Measurements from ENCODE around the gene IQSEC3.

The IQSEC3 gene

DNA sequence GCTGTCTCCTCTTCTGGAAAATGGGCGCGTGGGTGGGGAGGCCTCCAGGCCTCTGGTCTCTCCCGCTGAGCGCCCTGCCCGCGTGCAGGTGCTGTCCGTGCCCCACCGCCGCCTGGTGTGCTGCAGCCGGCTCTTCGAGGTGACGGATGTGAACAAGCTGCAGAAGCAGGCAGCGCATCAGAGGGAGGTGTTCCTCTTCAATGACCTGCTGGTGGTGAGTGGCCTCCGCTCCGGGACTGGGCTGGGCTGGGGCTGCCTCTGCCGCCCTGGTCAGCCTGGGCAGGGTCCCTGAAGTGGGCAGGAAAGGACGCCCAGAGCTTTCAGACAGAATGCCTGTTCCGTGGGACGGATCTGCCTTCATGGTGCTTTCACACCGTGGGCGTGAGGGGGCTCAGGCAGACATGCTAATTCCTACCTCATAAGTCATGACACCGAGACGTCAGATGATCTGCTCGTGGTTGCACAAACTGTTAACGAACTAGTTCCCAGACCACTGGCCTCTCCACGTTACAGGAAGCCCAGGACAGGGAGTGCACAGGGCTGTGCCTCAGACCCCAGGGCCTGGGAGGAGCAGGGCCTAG is 96.9 kb downstream of the IQSEC3 start:
- no peak for DNase-seq (ENCODE audit: low read depth)

DNA sequence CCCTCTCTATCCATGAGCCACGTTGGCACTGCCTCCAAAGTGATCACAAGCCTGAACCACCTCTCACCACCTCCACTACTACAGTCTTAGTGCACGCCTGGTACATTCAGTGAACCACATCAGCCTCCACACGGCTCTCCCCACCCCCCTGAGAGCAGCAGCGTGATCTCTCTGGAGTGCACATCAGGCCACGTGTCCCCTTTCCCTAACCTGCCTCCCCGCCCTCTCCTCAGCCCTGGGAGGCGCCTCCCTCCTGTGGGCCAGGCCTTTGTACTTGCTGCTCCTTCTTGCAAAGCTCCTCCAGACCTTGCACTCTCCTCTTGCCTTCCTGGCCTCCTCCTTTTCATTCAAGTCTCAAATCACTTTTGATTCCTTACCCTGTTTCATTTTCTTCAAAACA is 97.6 kb downstream of the IQSEC3 start:
- DNase-seq (ENCODE audit: low read depth), result no peak

DNA sequence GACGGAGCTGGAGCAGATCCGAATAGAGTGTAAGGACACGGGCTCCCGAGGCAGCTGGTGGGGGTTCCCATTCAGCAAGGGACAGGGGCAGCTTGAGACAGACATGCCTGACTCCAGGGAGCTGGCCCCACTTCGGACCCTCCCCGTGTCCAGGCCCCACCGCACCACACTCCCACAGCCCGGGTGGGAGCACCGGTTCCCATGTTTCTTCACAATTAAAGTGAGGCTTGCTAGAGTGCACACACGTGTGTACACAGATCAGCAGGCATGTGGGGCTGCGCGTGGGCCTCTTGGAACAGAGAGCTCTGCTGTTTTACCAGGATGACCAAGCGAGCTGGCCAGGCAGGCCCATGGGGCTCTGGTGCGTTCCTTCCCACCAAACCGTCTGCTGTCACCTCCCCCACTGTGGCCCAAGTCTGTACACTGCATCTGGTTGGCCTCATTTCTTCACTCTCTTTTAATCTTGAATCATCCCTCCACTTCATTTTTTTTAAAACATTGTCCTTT is 99.3 kb downstream of the IQSEC3 start:
- DNase-seq (ENCODE audit: low read depth), result no peak

DNA sequence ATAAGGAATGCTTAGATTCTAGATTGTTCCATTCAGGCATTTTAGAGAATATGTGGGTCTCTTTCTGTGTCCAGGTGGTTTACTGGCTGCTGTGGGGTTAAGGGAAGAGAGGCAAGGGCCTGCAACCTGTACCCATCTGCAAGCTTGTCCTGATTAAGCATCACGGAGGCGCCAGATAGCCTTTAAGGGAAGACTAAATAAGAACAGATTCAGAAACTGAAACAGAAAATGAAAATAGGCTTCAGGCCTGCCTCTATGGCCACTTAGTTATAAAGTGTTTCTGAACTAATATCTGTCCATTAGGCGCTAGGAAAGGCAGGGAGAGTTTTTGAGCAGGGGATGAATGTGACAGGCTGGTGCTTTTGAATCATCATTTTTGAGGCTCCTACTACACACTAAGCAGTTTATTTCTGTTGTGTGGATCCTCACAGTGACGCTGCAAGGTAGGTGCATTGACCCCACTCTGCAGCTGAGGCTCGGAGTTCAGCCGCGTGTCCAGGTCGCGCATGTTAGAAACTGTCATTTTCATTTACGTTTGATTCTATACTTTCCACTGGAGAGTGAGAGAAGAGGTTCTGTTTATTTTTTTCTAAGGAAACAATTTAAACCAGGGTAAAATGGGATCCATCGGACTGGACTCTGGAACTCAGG is 100.0 kb downstream of the IQSEC3 start:
- no peak for DNase-seq (ENCODE audit: low read depth)

DNA sequence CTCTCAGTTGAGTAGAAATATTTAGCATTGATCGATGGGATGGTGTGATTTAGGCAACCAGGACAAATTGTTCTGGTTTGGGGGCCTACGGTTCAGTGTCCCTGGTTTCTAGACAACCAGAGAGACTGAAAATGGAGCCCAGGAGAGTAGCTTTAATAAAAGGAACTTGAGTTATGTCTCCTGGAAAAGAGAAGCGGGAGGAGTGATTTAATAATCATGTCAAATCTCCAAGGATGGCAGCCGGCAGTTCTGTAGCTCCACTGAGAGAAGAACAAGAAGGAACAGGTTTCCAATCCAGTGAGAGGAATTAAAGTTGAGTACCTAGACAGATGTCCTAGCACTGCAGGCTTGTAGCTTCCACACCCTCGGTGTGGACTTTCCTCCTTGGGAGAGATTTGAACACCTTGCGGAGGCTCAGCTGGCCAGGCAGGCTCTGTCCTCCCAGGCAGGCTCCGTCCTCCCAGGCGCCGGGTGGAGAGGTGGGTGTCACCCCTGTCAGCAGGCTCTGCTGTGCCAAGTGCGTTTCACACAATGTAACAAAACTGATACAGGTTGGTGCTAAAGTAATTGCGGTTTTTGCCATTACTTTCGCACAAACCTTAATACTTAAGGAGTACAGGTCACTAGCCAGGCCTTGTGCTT is 101.5 kb downstream of the IQSEC3 start:
- no peak for DNase-seq (ENCODE audit: low read depth)

DNA sequence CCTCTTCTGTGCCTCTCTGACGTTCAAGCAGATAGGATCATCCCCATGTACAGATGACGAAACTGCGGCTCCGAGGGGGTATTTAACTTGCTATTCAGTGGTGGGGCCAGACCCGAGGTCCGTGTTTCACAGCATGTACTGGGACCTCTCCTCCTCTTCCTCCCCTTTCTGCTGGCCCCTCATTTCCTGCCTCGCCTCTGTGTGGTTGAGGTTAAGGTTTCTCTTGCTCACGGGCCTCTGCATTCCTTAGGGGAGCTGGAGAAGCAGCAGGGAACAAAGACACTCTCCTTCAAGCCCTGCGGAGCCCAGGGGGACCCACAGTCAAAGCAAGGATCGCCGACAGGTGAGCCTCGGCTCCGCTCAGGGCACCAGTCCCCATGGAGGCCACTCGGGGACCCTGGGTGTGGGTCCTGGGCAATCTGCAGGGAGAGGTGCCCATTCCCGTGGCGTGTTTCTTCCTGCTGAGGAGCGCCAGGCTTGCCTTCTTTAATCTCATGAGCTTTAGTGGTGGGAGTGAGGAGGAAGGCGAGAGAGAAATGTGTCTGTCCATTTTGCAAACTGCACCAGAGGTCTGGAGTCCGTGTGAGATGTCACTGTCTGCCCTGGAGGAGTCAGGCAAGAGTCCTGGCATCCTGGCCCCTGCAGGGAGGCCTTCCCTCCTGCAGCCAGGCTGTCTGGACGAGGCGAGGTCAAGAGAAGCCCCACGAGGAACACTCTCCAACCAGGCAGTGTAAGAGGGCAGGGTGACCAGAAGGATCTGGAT is 102.4 kb downstream of the IQSEC3 start:
- DNase-seq (ENCODE audit: low read depth), result no peak

DNA sequence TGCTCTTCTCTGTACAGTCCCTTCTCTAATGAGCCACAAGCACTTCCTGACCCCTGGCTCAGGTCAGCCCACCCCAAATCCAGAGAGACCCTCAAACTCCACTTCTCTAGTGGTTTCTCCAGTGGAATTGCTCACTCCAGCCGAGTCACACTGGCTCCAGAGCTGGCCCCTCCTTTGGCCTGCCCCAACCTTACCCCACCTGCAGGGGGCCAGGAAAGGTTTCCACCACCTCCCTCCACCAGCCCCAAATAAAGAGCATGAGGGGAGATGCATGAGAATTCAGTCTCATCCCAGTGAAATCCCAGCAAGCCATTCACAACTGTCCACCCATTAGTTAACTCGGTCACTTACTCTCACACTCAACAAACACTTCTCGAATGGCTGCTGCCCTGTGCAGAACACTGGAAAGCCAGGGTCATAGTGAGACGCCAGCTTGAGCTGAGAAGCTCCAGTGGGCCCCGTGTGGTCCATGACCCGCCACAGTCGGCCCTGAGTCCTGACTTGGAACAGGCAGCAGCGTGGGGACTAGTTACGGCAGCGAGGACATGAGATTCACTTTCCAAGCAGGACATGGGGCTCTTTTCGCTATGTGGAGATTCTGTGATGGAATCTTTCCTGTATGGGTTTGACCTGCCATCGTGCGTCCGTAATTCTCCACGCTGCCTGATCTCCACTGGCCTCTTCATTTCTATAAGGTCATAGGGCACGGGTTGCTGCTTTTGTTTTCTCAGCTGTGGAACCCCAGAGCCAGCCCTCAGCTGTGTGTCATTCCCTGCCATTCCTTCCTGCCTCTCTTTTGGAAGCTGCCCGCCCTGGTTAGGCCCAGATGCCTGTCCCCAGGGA is 103.2 kb downstream of the IQSEC3 start:
- no peak for DNase-seq (ENCODE audit: low read depth)

DNA sequence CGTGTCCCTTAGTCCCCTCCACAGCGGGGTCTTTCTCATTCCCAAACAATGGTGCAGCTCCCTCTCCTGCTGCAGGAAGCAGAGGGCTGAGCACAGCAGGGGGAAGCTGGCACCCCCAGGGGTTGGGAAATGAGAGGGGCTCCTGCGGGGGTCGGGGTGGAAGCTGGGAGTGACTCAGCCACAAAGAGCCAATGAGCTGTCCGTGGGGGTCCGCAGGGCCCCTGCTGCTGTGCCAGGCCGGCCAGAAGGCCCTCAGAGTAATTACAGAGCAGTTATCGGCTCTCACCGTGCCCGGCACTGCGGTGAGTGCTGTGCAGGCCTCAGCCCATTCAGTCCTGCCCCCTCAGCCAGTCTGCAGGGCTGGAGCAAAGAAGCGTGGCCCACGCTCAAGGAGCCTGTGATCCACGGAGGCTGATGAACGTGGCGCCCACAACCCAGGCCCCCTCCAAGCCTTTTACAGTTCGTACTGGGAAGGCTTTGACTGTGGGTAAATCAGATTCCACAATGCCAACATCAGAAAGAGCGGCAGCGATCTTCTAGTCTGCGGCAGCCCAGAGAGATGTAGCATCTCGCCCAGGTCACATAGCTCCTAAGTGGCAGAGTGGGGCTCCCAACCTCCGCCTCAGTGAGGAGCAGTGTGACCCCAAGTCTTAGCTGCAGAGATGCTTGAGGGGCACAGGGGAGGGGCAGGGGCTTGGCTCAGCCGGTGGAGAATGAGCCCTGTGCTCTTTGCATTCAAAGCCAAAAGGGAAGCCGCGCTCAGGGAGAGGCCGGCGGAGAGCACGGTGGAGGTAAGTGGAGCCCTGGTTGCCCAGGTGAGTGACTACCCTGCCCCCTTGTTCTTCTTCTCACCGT is 104.0 kb downstream of the IQSEC3 start:
- no peak for DNase-seq (ENCODE audit: low read depth)

DNA sequence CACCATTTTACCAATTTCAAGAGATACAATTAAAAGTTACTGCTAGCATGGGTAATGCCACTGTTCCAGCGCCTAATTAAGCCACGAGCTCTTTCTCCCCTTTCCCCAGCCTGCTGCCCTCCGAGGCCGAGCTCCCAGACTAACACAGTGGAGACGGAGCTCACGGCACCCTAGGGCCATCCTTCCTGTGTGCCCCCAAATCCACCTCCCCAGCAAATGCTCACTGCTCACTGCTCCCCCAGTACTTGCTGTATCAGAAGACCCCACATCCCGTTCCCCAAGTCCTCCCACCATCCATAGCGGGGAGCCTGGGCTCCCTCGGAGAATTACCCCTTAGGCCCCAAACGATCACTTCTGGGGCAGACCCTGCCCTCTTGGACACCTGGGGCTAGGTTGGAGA is 104.7 kb downstream of the IQSEC3 start:
- DNase-seq (ENCODE audit: low read depth), result no peak

DNA sequence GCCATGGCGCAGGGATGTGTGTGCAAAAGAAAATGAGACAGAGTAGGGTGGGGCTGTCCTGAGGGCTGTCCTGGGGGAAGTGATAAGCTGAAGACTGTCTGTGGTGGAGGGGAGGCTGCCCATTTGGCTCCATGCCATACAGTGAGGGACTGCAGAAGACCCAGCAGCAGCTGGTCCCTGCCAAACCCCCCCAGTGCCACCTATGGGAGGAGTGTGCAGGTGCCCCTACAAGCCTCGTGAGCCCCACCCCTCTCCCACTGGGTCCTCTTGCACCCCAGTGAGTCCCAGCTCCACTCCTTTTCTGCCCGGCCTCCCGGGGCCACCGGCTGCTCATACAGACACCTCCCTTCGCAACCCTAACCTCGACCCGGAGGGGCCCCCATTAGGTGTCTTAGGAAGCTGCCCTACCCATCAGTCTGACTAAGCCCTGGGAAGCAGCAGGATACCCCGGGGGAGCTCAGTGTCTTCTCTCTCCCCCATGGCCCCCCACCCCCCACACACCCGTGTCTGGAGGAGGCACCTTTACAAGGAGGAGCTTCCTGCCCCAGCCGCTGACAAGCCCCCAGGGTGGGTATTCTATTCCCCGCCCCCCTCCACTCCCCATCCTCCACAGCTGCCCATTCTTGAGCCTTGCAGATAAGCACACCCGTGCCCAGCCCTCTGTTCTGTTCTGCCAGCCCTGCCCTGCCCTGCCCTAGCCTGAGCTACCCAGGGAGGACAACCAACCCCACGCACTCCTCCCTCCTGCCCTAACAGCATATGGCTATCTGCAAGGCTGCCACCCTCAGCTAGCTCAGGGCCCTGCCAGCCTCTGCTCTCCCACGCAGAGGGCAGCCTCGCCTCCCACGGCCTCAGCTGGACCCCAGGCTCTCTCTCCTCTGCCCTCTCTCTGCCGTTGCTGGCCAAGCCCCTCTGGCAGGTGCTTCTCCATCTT is 105.4 kb downstream of the IQSEC3 start:
- no peak for DNase-seq (ENCODE audit: low read depth)

DNA sequence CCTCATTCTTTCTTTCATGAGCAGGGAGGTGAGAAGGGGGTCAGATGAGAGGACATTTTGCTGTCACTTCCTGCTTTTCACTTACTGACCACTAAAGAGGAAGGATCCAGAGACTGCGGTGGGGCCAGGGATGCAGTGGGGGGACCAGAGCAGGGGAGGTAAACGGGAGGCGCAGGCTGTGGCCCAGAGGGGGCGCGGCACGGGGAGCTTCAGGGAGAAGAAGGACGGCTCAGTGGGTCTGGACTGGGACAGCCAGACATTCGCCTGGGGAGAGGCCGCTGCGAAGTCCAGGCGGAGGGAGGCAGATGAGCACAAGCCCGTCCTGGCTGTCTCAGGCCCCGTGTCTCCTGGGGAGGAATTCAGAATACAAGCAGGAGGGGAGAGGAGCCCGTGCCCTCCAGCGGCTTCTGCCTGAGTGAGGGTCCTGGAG is 106.2 kb downstream of the IQSEC3 start:
- DNase-seq (ENCODE audit: low read depth), result no peak

DNA sequence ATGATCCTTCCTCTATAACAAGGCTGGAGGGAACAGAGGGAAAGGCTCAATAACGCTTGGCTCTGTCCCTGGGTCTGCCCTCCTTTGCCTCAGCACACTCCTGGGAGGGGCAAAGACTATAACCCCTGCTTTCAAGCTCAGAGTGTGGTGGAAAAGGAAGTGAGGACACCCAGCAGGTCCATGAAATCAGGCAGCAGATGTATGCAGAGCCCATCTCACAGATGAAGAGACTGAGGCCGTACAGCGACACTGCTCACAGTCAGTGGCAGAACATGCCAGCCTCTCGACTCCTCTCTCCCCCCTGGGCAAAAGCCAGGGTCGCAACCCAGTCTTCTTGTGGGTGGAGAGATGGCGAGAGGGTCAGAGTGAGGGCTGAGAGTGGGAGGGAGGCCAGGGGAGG is 107.6 kb downstream of the IQSEC3 start:
- no peak for DNase-seq (ENCODE audit: low read depth)

DNA sequence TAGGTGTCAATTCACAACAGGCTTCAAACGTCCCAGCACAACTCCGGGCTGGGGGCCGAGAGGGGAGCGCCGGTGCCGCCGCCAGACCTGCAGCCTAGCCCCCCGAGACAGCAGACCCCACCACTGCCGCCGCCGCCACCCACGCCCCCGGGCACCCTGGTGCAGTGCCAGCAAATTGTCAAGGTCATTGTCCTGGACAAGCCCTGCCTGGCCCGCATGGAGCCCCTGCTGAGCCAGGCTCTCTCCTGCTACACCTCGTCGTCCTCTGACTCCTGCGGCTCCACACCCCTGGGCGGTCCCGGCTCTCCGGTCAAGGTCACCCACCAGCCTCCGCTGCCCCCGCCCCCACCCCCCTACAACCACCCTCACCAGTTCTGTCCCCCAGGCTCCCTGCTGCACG is 108.0 kb downstream of the IQSEC3 start:
- no peak for DNase-seq (ENCODE audit: low read depth)

DNA sequence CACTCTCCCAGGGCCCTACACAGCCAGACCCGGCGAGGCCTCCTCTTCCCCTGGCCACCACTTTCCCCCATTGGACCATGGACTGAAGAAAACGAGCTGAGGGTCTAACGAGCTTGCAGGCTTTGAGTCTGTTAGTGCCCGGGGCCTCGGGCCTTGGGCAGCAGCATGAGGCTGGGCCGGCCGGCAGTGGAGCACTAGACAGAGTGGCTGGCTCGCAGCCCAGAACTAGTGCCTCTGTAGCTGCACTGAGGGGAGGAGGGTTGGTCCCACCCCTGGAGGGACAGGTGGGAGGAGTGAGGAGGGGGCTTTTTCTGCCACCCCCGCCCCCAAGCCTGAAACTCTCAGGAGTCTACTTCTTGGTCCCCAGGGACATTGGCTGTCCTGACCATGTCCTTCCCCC is 108.7 kb downstream of the IQSEC3 start:
- no peak for DNase-seq (ENCODE audit: low read depth)

DNA sequence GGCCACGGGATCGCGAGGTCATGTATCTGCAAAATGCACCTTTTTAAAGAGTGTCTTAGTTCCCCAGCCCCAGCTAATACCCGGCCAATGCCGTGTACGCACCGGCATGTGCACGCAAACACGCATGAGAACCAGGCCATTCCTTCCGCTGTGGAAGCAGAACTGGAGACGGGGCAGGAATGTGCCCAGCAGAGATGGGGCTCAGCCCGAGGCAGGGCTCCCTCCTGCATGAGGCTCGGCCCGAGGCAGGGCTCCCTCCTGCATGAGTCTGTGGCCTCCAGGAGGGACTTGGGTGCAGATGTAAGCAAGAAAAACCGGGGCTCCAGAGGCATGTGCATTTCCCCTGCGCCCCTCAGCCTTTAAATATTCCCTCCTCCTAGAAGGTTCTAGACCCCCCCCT is 109.2 kb downstream of the IQSEC3 start:
- DNase-seq (ENCODE audit: low read depth), result no peak

DNA sequence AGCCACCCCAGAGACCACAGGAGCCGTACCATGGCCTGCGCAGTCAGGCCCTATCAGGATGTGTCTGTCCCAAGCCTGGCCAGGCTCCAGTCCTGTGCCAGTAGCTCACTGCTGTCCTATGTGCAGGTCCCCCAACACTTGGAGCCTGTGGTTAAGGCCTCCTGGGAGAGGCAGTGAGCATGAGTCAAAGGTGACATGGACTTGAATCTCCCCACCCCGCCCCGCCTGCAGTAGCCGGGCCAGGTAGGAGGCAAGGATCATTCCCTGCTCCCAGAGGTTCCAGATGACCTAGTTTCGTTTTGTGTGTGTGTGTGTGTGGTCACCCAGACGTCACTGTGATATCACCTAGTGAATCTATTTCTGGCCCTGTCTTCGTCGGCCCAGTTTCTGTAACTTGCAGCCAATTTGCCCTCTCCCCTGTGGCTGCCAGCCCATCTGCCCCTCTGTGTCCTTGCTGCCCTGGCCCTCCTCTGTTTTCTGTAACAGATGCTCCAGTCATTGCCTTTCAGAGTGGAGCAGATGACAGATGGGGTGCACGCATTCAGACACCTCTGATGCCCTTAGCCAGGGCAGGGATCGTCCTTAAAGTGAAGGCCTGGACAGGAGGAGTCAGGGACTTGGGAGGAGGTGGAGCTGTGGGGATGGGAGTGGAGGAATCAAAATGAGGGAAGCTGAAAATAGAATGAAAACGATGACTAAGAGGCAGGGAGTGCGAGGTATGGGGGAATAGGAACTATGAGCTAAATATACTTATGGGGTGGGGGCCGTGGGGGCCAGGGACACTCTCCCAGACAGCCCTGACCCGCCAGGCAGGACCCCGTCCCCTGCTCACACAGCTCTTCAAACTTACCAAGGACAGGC is 110.0 kb downstream of the IQSEC3 start:
- DNase-seq (ENCODE audit: low read depth), result no peak

DNA sequence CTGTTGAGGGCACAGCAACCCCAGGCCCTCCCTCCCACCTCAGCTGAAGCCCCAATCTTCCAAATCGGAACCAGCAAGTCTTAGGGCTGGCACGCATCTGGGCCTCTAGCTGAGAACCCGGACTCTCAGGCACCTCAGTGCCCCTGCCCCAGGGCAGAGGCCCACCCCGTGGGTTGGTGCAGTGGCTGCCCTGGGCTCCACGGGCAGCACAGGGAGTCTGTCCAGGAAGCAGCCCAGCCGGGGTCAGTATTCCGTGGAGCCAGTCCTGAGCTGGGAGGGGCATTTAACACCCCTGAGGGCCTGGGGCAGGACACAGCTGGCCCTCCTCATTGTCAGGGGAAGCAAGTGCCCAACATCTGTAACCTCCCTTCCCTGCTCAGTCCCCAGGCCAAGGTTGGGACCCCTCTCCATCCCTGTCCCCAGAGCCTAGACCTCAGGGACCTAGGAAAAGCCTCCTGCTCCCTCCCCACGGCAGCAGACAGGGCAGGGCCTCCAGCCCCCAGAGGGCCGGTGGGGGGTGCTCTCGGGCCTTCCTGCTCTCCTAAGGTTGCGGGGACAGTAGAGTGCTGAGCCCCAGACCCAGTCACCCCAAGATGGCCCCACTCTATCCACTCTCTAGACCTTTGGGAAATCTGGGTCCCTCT is 110.9 kb downstream of the IQSEC3 start:
- DNase-seq (ENCODE audit: low read depth), result no peak
